K562 (cell line): ENCODE results near the gene DHX35. TPM values are rescaled to one million over a fixed set of nuclear protein-coding genes. Genes with fewer than 3 reads are reported as not detected.

ENCODE experiments used
- CBFA2T2 ChIP-seq: fragments of 450-650 bp; conservative IDR thresholded peaks from 2 replicates; pipeline ENCODE4 v1.6.1; 2017; ENCODE audit warnings: mild to moderate bottlenecking
- FIP1L1 ChIP-seq: fragments of 200-400 bp; formaldehyde crosslinking; IDR thresholded peaks from 2 replicates; pipeline ENCODE4 v1.6.1; 2018; ENCODE audit warnings: mild to moderate bottlenecking, low read depth, low read length; ENCODE audit not compliant: poor library complexity, severe bottlenecking
- GABPB2 ChIP-seq: fragments of 250-450 bp; sonication (Bioruptor Pico); conservative IDR thresholded peaks from 2 replicates; pipeline ENCODE4 v1.5.1; 2021; ENCODE audit warnings: mild to moderate bottlenecking
- HDAC3 ChIP-seq: fragments of 450-650 bp; IDR thresholded peaks from 2 replicates; pipeline ENCODE4 v1.6.1; 2018; ENCODE audit warnings: borderline replicate concordance, mild to moderate bottlenecking, moderate library complexity; ENCODE audit not compliant: partially characterized antibody
- KLF10 ChIP-seq: fragments of 250-450 bp; sonication (Bioruptor Pico); IDR thresholded peaks from 2 replicates; pipeline ENCODE4 v1.6.1; 2021; ENCODE audit warnings: matching md5 sums
- MEIS2 ChIP-seq: fragments of 450-650 bp; IDR thresholded peaks from 2 replicates; pipeline ENCODE4 v1.6.1; 2014; ENCODE audit warnings: mild to moderate bottlenecking; ENCODE audit not compliant: partially characterized antibody
- NCOA6 ChIP-seq: fragments of 450-650 bp; IDR thresholded peaks from 2 replicates; pipeline ENCODE4 v1.6.1; 2017; ENCODE audit warnings: mild to moderate bottlenecking
- PHF20 ChIP-seq: fragments of 450-650 bp; IDR thresholded peaks from 2 replicates; pipeline ENCODE4 v1.6.1; 2018; ENCODE audit not compliant: partially characterized antibody
- POLR2G ChIP-seq: fragments of 200-400 bp; formaldehyde crosslinking; IDR thresholded peaks from 2 replicates; pipeline ENCODE4 v1.6.1; 2017; ENCODE audit warnings: low read depth, mild to moderate bottlenecking, antibody characterized with exemption, low read length, moderate library complexity
- RCOR1 ChIP-seq, 2 experiments: IDR thresholded peaks; 2 replicates each; pipeline ENCODE4 v1.6.1; 2012; ENCODE audit warnings: low read depth in 2 of 2, low read length in 2 of 2, borderline replicate concordance in 1 of 2, improper control_type of control experiment in 1 of 2
- TCF7L2 ChIP-seq: fragments of 150-350 bp; IDR thresholded peaks from 2 replicates; pipeline ENCODE4 v1.6.1; 2016; ENCODE audit warnings: low read depth, mild to moderate bottlenecking, low read length, moderate library complexity
- ZBTB7A ChIP-seq: IDR thresholded peaks from 2 replicates; pipeline ENCODE4 v1.6.1; 2011; ENCODE audit warnings: low read depth, mild to moderate bottlenecking, low read length, moderate library complexity, borderline replicate concordance; ENCODE audit not compliant: control insufficient read depth
- ZNF143 ChIP-seq: sonication (generic); formaldehyde crosslinking; IDR thresholded peaks from 2 replicates; pipeline ENCODE4 v1.9.0; 2022; ENCODE audit warnings: mild to moderate bottlenecking, missing genetic modification reagents
- ZNF263 ChIP-seq: sonication (generic); formaldehyde crosslinking; IDR thresholded peaks from 2 replicates; pipeline ENCODE4 v1.8.0; 2022; ENCODE audit warnings: mild to moderate bottlenecking, missing genetic modification reagents, borderline replicate concordance
- ZNF77 ChIP-seq: fragments of 250-450 bp; sonication (Bioruptor Pico); IDR thresholded peaks from 2 replicates; pipeline ENCODE4 v1.5.0; 2020
- polyA plus RNA-seq, 8 experiments: library from polyadenylated mRNA; depleted of rRNA in 4 of 8; stranded (reverse) in 5 of 8; unstranded in 3 of 8; fragments of >200 nt; fragmentation: Nextera tagmentation in 2 of 8; fragmentation: Illumina TruSeq in 1 of 8; extraction: Ambion mirVana in 2 of 8; extraction: Trizol in 1 of 8; gene quantifications; 2 replicates each; pipeline versions ENCODE4 v1.2.1 to v1.2.3, GENCODE V29; 2011 to 2014; ENCODE audit warnings: inconsistent platforms in 1 of 8, missing spikeins in 1 of 8
- total RNA-seq, 7 experiments: library from RNA; depleted of rRNA in 6 of 7; stranded (reverse); fragments of >200 nt in 6 of 7; fragmentation: Illumina TruSeq in 2 of 7; extraction: Trizol in 2 of 7; gene quantifications; 2 replicates each; pipeline versions ENCODE4 v1.2.1 to v1.2.3, GENCODE V29; 2011 to 2021; ENCODE audit warnings: low replicate concordance in 1 of 7
- TF ChIP-seq, protein P1 (sequence below): fragments of 450-650 bp; IDR thresholded peaks from 2 replicates; pipeline ENCODE4 v1.6.1; 2017; ENCODE audit warnings: antibody characterized with exemption
- TF ChIP-seq, protein P2 (sequence below), 2 experiments: fragments of 450-650 bp; formaldehyde crosslinking in 1 of 2; IDR thresholded peaks; 2 replicates each; pipeline versions ENCODE4 v1.4.0 to v1.6.1; 2014 to 2020; ENCODE audit warnings: mild to moderate bottlenecking in 2 of 2, borderline replicate concordance in 1 of 2, low read depth in 1 of 2

The DHX35 gene
- total and polyA plus RNA-seq, 9 of the 15 experiments (the other 6 are each of a cell fraction or from before 2014, with no cell fraction given): 6.5 to 25.6 (median 16.9) TPM

DNA sequence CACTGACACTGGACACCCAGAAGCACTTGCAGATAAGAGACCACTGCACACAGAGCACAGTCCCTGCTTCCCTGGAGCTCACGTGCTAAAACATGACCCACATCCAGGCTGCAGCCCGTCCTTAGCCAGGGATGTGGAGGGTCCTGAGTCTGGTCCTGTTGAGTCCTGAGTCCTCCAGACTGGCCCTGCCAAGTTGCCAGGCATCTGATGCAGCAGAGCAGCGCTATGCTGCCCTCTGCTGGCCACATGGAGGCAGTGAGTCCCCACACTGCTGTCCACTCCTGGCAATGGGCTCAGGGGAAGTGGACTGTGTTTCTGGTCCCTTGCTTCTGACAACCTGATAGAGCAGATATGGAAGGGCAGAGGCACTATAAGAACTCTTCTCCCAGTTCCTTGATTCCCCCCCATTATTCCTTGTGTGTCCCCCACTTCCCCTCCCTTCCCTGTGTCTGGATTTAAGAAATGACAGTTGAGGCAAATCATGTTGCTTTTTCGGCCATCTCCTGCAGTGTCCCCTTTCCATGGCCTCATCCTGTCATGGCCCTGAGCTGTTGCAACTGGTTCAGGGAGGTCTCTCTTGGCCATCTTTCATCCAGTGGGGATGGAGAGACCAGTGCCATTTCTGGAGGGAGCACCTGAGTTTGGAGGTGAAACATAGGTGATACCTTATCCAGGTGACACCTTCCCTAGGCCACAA, 86.0 kb downstream of the DHX35 start (continued):
- TF ChIP-seq CBFA2T2: no peak
- no peak for TF ChIP-seq POLR2G
- no peak for TF ChIP-seq KLF10 (CRISPR knock-in tag)
- TF ChIP-seq, protein P1, sequence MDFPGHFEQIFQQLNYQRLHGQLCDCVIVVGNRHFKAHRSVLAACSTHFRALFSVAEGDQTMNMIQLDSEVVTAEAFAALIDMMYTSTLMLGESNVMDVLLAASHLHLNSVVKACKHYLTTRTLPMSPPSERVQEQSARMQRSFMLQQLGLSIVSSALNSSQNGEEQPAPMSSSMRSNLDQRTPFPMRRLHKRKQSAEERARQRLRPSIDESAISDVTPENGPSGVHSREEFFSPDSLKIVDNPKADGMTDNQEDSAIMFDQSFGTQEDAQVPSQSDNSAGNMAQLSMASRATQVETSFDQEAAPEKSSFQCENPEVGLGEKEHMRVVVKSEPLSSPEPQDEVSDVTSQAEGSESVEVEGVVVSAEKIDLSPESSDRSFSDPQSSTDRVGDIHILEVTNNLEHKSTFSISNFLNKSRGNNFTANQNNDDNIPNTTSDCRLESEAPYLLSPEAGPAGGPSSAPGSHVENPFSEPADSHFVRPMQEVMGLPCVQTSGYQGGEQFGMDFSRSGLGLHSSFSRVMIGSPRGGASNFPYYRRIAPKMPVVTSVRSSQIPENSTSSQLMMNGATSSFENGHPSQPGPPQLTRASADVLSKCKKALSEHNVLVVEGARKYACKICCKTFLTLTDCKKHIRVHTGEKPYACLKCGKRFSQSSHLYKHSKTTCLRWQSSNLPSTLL: no peak
- no peak; the same call in 1 of the 2 replicates for TF ChIP-seq ZNF263
- TF ChIP-seq, protein P2, sequence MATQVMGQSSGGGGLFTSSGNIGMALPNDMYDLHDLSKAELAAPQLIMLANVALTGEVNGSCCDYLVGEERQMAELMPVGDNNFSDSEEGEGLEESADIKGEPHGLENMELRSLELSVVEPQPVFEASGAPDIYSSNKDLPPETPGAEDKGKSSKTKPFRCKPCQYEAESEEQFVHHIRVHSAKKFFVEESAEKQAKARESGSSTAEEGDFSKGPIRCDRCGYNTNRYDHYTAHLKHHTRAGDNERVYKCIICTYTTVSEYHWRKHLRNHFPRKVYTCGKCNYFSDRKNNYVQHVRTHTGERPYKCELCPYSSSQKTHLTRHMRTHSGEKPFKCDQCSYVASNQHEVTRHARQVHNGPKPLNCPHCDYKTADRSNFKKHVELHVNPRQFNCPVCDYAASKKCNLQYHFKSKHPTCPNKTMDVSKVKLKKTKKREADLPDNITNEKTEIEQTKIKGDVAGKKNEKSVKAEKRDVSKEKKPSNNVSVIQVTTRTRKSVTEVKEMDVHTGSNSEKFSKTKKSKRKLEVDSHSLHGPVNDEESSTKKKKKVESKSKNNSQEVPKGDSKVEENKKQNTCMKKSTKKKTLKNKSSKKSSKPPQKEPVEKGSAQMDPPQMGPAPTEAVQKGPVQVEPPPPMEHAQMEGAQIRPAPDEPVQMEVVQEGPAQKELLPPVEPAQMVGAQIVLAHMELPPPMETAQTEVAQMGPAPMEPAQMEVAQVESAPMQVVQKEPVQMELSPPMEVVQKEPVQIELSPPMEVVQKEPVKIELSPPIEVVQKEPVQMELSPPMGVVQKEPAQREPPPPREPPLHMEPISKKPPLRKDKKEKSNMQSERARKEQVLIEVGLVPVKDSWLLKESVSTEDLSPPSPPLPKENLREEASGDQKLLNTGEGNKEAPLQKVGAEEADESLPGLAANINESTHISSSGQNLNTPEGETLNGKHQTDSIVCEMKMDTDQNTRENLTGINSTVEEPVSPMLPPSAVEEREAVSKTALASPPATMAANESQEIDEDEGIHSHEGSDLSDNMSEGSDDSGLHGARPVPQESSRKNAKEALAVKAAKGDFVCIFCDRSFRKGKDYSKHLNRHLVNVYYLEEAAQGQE (IDR thresholded peaks at IDR 0.05; ENCODE audit: borderline replicate concordance): peak; percentile 84
- TF ChIP-seq, protein P2 (CRISPR knock-in tag; IDR thresholded peaks at IDR 0.05; ENCODE audit: low read depth): no peak
- TF ChIP-seq RCOR1 (IDR thresholded peaks at IDR 0.05; ENCODE audit: borderline replicate concordance in 1 of 2, low read depth in 2 of 2, low read length in 2 of 2): peak in 1 of 2 experiments; percentile 73; a peak in 2 of 4 replicates
- no peak for TF ChIP-seq ZNF143
- no peak for TF ChIP-seq FIP1L1
- TF ChIP-seq GABPB2 (CRISPR knock-in tag): no peak
- TF ChIP-seq PHF20: no peak
- no peak for TF ChIP-seq ZBTB7A
- no peak for TF ChIP-seq NCOA6
- no peak for TF ChIP-seq TCF7L2
- TF ChIP-seq ZNF77: no peak
- TF ChIP-seq MEIS2: no peak
- no peak for TF ChIP-seq HDAC3
